Parathyroid adenoma (tissue), 2 donors: Measurements from ENCODE around the gene BARHL1.
"Not testable (repeated sequence)": the region's sequence is repeated elsewhere in the genome, so short reads cannot be mapped to it uniquely, and the experiment has no call there.

ENCODE experiments used
- H2AFZ ChIP-seq: fragments of 300-600 bp; sonication (generic); one replicate; pipeline ENCODE4 v1.7.0; 2017; ENCODE audit warnings: antibody characterized with exemption, mild to moderate bottlenecking
- H3K27ac ChIP-seq: fragments of 300-600 bp; sonication (generic); one replicate; pipeline ENCODE4 v1.7.0; 2017
- H3K27me3 ChIP-seq: fragments of 300-600 bp; sonication (generic); one replicate; pipeline ENCODE4 v1.7.0; 2017; ENCODE audit warnings: low read length; ENCODE audit not compliant: control insufficient read depth, insufficient read depth
- H3K36me3 ChIP-seq: fragments of 300-600 bp; sonication (generic); one replicate; pipeline ENCODE4 v1.7.0; 2017; ENCODE audit warnings: low read length; ENCODE audit not compliant: control insufficient read depth, insufficient read depth
- H3K4me1 ChIP-seq: fragments of 300-600 bp; sonication (generic); one replicate; pipeline ENCODE4 v1.7.0; 2017; ENCODE audit warnings: control low read depth
- H3K4me2 ChIP-seq: fragments of 300-600 bp; sonication (generic); one replicate; pipeline ENCODE4 v1.7.0; 2017; ENCODE audit warnings: low read length
- H3K4me3 ChIP-seq: fragments of 300-600 bp; sonication (generic); one replicate; pipeline ENCODE4 v1.7.0; 2017; ENCODE audit warnings: low read depth, low read length
- H3K79me2 ChIP-seq: fragments of 300-600 bp; sonication (generic); one replicate; pipeline ENCODE4 v1.7.0; 2017; ENCODE audit warnings: control low read depth
- H3K9ac ChIP-seq: fragments of 300-600 bp; sonication (generic); one replicate; pipeline ENCODE4 v1.7.0; 2017; ENCODE audit warnings: mild to moderate bottlenecking
- H3K9me3 ChIP-seq: fragments of 300-600 bp; sonication (generic); one replicate; pipeline ENCODE4 v1.7.0; 2017; ENCODE audit warnings: low read length; ENCODE audit not compliant: control insufficient read depth
- TF ChIP-seq, protein P1 (sequence below): fragments of 300-600 bp; sonication (generic); IDR thresholded peaks from one replicate; pipeline ENCODE4 v1.7.0; 2017; ENCODE audit warnings: antibody characterized with exemption, mild to moderate bottlenecking
- donor health status: primary hyperparathyroidism.

BARHL1 gene

GRCh38 chr9:132559711-132560110 lies 22.7 kb upstream of the BARHL1 start:
- H3K27ac ChIP-seq = no peak overlapping the region
- H3K27me3 ChIP-seq = no peaks in the 10 kb centered on the region
- no peak overlapping the region for H3K9ac ChIP-seq
- H3K9me3 ChIP-seq = no peaks in the 10 kb centered on the region
- no peak overlapping the region for H3K4me2 ChIP-seq
- peaks cover 10% of the 10 kb centered on the region for H3K4me1 ChIP-seq
- no peak overlapping the region for H2AFZ ChIP-seq
- H3K36me3 ChIP-seq = no peaks in the 10 kb centered on the region
- H3K4me3 ChIP-seq = no peak overlapping the region
- H3K79me2 ChIP-seq = no peaks in the 10 kb centered on the region
- TF ChIP-seq, protein P1, sequence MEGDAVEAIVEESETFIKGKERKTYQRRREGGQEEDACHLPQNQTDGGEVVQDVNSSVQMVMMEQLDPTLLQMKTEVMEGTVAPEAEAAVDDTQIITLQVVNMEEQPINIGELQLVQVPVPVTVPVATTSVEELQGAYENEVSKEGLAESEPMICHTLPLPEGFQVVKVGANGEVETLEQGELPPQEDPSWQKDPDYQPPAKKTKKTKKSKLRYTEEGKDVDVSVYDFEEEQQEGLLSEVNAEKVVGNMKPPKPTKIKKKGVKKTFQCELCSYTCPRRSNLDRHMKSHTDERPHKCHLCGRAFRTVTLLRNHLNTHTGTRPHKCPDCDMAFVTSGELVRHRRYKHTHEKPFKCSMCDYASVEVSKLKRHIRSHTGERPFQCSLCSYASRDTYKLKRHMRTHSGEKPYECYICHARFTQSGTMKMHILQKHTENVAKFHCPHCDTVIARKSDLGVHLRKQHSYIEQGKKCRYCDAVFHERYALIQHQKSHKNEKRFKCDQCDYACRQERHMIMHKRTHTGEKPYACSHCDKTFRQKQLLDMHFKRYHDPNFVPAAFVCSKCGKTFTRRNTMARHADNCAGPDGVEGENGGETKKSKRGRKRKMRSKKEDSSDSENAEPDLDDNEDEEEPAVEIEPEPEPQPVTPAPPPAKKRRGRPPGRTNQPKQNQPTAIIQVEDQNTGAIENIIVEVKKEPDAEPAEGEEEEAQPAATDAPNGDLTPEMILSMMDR = no peak

DNA sequence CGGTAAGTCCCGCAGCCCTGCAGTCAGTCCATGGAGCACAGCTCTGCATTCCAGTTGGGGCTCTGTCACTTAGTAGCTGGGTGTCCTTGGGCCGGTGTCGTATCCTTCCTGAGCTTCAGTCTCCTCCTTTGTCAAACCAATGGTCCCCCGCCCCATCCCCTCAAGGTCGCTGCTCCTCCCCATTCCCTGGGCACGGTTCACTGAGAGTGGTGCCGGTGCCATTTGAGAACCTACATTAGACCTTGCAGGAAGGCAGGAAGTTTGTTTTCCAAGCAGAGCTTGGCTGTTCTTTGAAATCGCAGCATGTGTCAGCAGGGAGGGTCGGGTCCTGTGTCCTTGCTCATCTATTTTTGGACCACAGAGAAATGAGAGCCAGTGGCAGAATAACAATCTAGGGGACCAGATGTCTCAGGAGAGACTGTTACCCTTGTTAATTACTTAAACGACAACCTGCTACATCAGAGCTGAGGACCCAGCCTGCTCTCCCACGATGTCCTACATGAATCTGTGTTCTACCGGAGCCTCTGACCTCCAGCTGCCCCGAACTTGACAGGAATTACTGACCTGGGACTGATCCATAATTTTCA lies 21.7 kb upstream of the BARHL1 start:
- TF ChIP-seq, protein P1 = no peak
- no peak overlapping the region for H3K4me3 ChIP-seq
- H2AFZ ChIP-seq = peak overlapping the region; percentile 66
- no peaks in the 10 kb centered on the region for H3K9me3 ChIP-seq
- no peaks in the 10 kb centered on the region for H3K36me3 ChIP-seq
- H3K79me2 ChIP-seq = no peaks in the 10 kb centered on the region
- H3K4me2 ChIP-seq = peak overlapping the region; percentile 25
- H3K4me1 ChIP-seq = peaks cover 10% of the 10 kb centered on the region
- no peak overlapping the region for H3K9ac ChIP-seq
- peak overlapping the region; percentile 61 for H3K27ac ChIP-seq
- H3K27me3 ChIP-seq = no peaks in the 10 kb centered on the region

DNA sequence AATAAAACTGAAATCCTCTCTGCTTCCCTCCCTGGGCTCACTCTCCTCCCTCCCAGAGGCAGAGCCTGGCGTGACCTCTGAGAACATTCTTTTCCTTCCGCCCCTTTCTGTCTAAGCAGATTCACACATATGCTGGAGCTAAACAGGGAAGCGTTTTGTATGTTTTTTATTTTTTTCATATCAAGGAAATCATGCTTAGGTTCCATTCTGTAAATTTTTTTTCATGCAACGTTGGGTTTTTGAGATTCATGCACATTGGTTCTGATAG lies 20.2 kb upstream of the BARHL1 start:
- Histone ChIP-seq H3K4me2 (no peak overlapping the region), H2AFZ (no peak overlapping the region), H3K27me3 (no peaks in the 10 kb centered on the region), H3K27ac (no peak overlapping the region), H3K4me3 (no peak overlapping the region), H3K9ac (no peak overlapping the region), H3K36me3 (no peaks in the 10 kb centered on the region), H3K79me2 (no peaks in the 10 kb centered on the region), H3K9me3 (no peaks in the 10 kb centered on the region), H3K4me1 (peaks cover 10% of the 10 kb centered on the region)
- TF ChIP-seq, protein P1 = no peak

GRCh38 chr9:132564526-132564925 lies 17.9 kb upstream of the BARHL1 start:
- H3K36me3 ChIP-seq = no peaks in the 10 kb centered on the region
- no peaks in the 10 kb centered on the region for H3K9me3 ChIP-seq
- H3K79me2 ChIP-seq = no peaks in the 10 kb centered on the region
- peaks cover 10% of the 10 kb centered on the region for H3K4me1 ChIP-seq
- no peaks in the 10 kb centered on the region for H3K27me3 ChIP-seq
- H3K9ac ChIP-seq = no peak overlapping the region
- TF ChIP-seq, protein P1 = no peak
- no peak overlapping the region for H3K27ac ChIP-seq
- no peak overlapping the region for H3K4me3 ChIP-seq
- no peak overlapping the region for H3K4me2 ChIP-seq
- no peak overlapping the region for H2AFZ ChIP-seq

GRCh38 chr9:132568787-132569186 lies 13.6 kb upstream of the BARHL1 start:
- not testable (repeated sequence) for H3K27me3 ChIP-seq, H3K79me2 ChIP-seq, H3K36me3 ChIP-seq, H2AFZ ChIP-seq, H3K9me3 ChIP-seq, H3K9ac ChIP-seq, H3K27ac ChIP-seq, H3K4me3 ChIP-seq, H3K4me1 ChIP-seq, H3K4me2 ChIP-seq
